ENCODE measurements around the gene CNMD.
"Not testable (repeated sequence)": the region's sequence is repeated elsewhere in the genome, so short reads cannot be mapped to it uniquely, and the experiment has no call there.

The CNMD gene

DNA sequence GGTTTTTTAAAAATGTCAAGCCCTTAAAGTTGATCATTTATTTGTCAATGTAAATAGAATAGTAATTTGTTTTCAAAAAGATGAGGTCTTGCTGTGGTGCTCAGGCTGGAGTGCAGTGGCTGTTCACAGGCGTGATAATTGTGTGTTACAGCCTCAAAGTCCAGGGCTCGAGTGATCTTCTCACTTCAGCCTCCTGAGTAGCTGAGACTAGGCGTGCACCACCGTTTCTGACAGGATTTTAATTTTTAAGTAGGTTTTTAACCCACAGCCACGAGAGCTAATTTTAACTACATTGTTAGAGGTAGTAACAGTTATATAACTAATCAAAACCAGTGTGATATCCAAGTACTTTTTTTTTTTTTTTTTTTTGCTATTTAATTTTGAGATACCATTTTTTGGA, 43.1 kb downstream of the CNMD start:
- in situ Hi-C loops (cut with MboI; ENCODE audit: low sequenced_read_pairs): no loop called here

DNA sequence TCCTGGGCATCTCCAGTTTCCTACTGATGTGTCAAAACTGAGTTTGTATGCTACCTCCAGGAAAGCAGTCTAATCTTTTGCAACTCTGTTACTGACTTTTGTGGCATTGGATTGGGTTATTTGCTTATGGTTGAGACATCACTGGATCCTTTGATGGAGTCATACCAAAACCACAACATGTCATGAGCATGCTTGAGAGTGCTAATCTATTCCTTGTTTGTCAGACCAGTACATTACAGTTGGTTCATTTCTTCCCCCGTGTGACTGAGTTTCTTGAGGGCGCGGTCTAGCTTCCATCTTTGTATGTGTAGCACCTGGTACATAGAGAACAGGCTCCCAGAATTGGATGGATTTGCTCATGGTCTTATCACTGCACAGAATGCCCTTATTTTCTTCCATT, 43.8 kb downstream of the CNMD start:
- in situ Hi-C loops (cut with MboI; ENCODE audit: low sequenced_read_pairs): no loop called here

GRCh38 chr13:52686376-52686775, 53.2 kb downstream of the CNMD start:
- in situ Hi-C loops (cut with MboI; ENCODE audit: low sequenced_read_pairs): no loop called here

GRCh38 chr13:52685806-52686205, 53.8 kb downstream of the CNMD start:
- in situ Hi-C loops (cut with MboI; ENCODE audit: low sequenced_read_pairs): not testable (repeated sequence)

DNA sequence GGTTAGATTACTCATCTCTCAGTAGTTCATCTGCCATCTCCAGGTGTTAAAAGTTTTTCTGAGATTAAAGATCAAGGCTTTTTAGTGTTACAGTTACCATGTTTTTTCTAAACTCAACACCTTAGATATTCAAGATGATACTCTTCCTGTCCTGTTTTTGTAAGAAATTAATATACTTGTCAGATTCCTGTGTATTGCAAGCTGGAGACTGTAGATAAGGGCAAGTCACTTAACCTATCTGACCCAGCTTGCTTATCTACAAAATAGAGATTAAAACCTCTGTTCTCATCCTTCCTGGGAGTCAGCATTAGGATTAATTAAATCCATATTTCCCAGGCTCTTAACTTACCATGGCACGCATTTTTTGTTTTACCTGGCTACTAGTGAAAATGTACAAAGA, 61.8 kb downstream of the CNMD start:
- in situ Hi-C loops (cut with MboI; ENCODE audit: low sequenced_read_pairs): no loop called here

DNA sequence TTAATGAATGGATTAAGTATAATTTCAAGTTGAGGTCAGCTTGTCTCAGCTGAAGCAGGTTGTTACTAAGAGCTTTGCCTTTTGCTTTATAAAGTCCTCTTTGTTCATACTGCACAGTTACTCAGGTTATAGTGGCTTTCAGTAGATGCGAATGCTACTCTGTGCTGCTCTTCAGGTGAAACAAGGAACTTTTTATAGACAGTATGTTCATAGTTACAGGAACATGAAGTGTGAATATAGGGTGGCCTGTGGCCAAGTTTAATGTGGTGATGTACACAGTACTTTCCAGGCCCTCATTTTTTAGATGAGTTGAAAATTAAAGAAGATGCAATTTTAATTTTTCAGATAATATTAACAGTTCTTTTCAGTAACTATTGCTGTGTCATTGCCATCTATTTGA, 66.2 kb downstream of the CNMD start:
- in situ Hi-C loops (cut with MboI; ENCODE audit: low sequenced_read_pairs): no loop called here

DNA sequence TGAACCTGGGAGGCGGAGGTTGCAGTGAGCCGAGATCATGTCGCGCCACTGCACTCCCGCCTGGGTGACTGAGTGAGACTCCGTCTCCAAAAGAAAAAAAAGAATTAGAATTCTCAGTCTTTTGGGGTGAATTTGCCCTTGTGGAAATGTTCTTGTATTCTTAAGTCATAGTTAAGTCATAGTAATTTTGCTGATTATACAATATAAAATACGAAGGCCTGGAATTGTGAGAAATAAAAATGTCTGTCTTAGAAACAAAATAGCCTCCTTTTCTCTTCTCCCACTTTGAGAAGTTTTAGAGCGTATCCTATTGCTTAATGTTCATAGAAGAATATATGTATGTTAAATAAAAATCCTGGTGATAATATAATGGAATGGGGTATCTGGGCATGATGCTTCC, 68.9 kb downstream of the CNMD start:
- in situ Hi-C loops (cut with MboI; ENCODE audit: low sequenced_read_pairs): no loop called here

DNA sequence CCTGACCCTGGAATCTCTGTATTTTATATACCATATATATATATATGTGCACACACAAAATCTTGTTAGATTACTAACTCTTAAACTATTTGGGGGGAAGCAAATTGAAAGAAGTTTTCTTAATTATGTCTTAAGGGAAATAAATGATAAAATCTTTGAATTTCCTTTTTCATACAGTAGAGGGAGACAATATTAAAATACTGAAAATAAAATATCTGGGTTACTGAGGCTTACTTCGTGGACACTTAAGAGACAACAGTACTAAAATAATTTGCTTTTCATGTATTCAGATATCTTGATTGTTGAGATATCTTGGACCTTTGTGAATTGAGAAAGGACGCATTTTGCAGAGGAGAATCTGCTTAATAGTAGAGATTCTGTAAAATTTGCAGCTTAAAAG, 69.9 kb downstream of the CNMD start:
- in situ Hi-C loops (cut with MboI; ENCODE audit: low sequenced_read_pairs): no loop called here

- in situ Hi-C loops (cut with MboI; ENCODE audit: low sequenced_read_pairs): no loop called here
These were observed 74.3 kb downstream of the CNMD start for GRCh38 chr13:52665325-52665724.

- in situ Hi-C loops (cut with MboI; ENCODE audit: low sequenced_read_pairs): no loop called here
These were observed 75.3 kb downstream of the CNMD start for GRCh38 chr13:52664272-52664671.

GRCh38 chr13:52659340-52659739, 80.3 kb downstream of the CNMD start:
- in situ Hi-C loops (cut with MboI; ENCODE audit: low sequenced_read_pairs): no loop called here
